ENCODE measurements around the gene LRGUK. TPM values are rescaled to one million over a fixed set of nuclear protein-coding genes. Genes with fewer than 3 reads are reported as not detected.

The LRGUK gene
- total RNA-seq, 1 experiment from 2014 or later, result 0.49 TPM

GRCh38 chr7:134246347-134246746 lies 119.2 kb downstream of the LRGUK start (continued):
- TF ChIP-seq YY1 (IDR thresholded peaks at IDR 0.05; ENCODE audit: extremely low read depth, insufficient replicate concordance, low read depth, low read length), result no peak

- Histone ChIP-seq H3K4me3 (replicated peaks in 1 of 2; ENCODE audit: low read depth in 1 of 2, low read length in 2 of 2) (no peak overlapping the region), H3K9ac (ENCODE audit: low read length) (no peak overlapping the region), H3K36me3 (ENCODE audit: control insufficient read depth in 1 of 2, insufficient read depth in 2 of 2, low read length in 2 of 2) (no peaks in the 10 kb centered on the region), H3K9me3 (ENCODE audit: control insufficient read depth in 1 of 2, insufficient read depth in 1 of 2, low read depth in 1 of 2, low read length in 2 of 2) (no peaks in the 10 kb centered on the region), H4K20me1 (ENCODE audit: insufficient read depth) (no peaks in the 10 kb centered on the region), H3K9me2 (ENCODE audit: insufficient read depth) (no peaks in the 10 kb centered on the region), H3K4me1 (ENCODE audit: control insufficient read depth in 1 of 2, insufficient read depth in 2 of 2, low read length in 2 of 2) (no peaks in the 10 kb centered on the region), H3K4me2 (ENCODE audit: low read length) (no peak overlapping the region), H2AFZ (ENCODE audit: low read depth, low read length, poor library complexity, severe bottlenecking) (no peak overlapping the region), H3K27me3 (ENCODE audit: insufficient read depth, low read length) (no peaks in the 10 kb centered on the region), H3K79me2 (ENCODE audit: insufficient read depth, low read length) (no peaks in the 10 kb centered on the region), H3K27ac (ENCODE audit: low read depth, low read length) (no peak overlapping the region)
- intact Hi-C loops (cut with micrococcal nuclease), result no loop called here
- BruUV-seq (replicated peaks), result no TSS peak
- DNase-seq (ENCODE audit: low read depth, low spot score) (no peak), ATAC-seq (no peak)
- ChIA-PET CTCF (no interaction called here), RAD21 (ENCODE audit: low non-redundant PET in 1 of 2, low total read pairs in 2 of 2, uncharacterized antibody in 2 of 2, unreplicated experiment in 2 of 2) (no interaction called here), POLR2A (no interaction called here)
- TF ChIP-seq ZNF274 (IDR thresholded peaks at IDR 0.05; ENCODE audit: low read depth, low read length), result no peak
- no peak for TF ChIP-seq REST (IDR thresholded peaks at IDR 0.05; ENCODE audit: low read depth)
- TF ChIP-seq EZH2 (IDR thresholded peaks at IDR 0.05), result no peak
- TF ChIP-seq JUND (IDR thresholded peaks at IDR 0.05), result no peak
- no peak for TF ChIP-seq CEBPB (IDR thresholded peaks at IDR 0.05; ENCODE audit: low read depth)
- TF ChIP-seq MAX (IDR thresholded peaks at IDR 0.05), result no peak
- no peak for TF ChIP-seq ATF3 (IDR thresholded peaks at IDR 0.05)
- TF ChIP-seq RAD21 (IDR thresholded peaks at IDR 0.05; ENCODE audit: low read depth), result no peak
- no peak for TF ChIP-seq CTCF (IDR thresholded peaks at IDR 0.05 in 2 of 3, conservative IDR thresholded peaks at IDR 0.05 in 1 of 3; ENCODE audit: borderline replicate concordance in 1 of 3, insufficient read depth in 1 of 3, low read depth in 2 of 3, low read length in 2 of 3)
- TF ChIP-seq EZH2phosphoT487 (IDR thresholded peaks at IDR 0.05; ENCODE audit: borderline replicate concordance), result no peak
- no peak for TF ChIP-seq ZBTB33 (IDR thresholded peaks at IDR 0.05; ENCODE audit: extremely low read depth, insufficient replicate concordance, low read length)
- TF ChIP-seq POLR2A (IDR thresholded peaks at IDR 0.05; ENCODE audit: borderline replicate concordance, extremely low read depth, insufficient read depth, insufficient read length), result no peak
Observed at GRCh38 chr7:134246761-134247160, 119.6 kb downstream of the LRGUK start.

Measured in HCT116 (cell line).